Epithelial cell of prostate (primary cell): Measurements from ENCODE around the gene BACH2.
"Not testable (repeated sequence)": the region's sequence is repeated elsewhere in the genome, so short reads cannot be mapped to it uniquely, and the experiment has no call there.

ENCODE experiments used
- DNase-seq: peaks from one replicate; pipeline ENCODE4 v3.0.0-alpha.2; 2011; ENCODE audit warnings: low read depth, low spot score
- H3K27ac ChIP-seq: fragments of 450-650 bp; 2 replicates; pipeline ENCODE4 v1.5.1; 2017; ENCODE audit warnings: mild to moderate bottlenecking

BACH2 gene

DNA sequence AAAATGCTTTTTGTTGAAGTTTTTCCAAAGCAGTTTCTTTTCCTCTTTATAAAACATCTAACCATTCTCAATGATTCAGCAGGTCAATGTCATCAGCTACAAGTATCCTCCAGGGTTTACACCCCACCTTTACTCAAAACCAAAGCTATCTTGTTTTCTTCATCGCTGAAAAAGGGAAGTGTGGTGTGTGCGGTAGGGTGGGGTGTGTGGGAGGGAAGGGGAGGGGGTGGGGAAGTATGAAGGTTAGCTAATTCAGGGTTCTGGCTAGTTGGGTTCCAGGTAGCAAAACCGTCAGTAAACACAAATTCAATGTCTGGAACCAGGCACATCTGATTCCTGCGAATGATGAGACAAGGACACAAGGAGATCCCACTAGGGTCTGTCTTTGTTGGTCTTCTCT is 212.8 kb downstream of the BACH2 start:
- DNase-seq = no peak
- H3K27ac ChIP-seq = no peak overlapping the region

GRCh38 chr6:90082847-90083246 is 213.8 kb downstream of the BACH2 start:
- DNase-seq = no peak
- H3K27ac ChIP-seq = no peak overlapping the region

DNA sequence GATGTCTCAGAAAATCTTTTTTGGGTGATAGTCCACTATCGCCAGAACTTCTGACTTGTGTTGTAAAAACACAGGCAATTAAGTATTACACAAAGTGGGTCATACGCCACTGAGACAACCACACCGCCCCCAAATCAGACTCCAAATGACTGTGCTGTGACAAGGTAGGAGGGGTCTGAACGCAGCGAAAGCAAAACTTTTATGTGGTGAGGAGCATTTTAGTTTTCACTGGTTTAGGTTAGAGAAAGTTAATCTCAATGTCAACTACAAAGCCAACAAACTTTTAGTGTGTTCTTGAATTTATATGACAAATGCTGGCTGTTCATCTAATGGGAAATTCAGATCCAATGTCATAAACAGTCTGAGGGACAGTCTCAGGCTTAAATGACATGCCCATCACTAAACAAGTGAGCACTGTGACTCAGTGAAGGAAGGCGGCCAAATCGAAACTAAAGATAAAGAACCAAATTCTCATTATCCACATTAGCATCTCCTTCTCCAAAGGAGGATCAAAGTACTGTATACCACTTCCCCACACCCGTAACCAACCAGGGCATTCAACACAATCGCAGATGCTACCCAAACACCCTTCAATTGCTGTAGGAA is 215.7 kb downstream of the BACH2 start:
- no peak overlapping the region for H3K27ac ChIP-seq

DNA sequence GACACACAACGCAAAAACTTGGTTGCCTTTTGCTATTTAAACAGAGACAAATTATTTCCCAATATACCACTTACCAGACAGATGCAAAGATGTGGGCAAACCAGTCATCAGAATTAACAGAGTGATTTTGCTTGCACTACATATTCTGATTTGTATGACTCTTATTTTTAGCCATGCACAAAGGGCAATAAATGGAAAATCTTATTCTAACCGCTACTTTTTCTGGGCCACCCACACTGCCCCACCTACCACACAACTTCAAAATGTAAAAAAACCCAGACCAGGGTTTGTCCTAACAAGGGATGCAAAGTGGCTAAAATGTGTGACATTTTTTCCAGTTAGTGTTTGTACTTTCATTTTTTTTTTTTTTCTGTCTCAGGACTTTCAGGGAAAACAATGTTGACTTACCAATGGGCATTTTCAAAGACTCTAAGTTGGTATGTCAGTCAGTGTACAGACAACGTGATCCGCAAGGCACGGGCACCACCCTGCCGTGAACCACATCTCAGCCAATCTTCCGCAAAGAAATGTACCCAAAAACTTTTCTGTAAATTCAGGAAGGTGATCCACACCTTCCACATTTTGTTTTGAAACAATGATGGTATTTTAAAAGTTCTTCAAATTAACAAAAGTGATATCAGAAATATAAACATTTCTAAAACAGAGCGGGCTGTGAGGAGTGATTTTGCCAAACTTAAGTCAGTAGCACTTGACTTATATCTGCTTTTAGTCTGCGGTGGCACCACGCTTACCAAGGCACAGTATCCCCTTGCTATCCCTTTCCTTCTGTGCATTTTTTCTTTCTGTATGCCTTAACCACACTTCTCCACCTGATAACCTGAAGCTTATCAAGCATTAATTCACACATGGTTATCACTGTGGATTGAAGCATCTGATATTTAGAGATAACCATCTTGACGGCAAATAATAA is 216.8 kb downstream of the BACH2 start:
- DNase-seq = no peak
- no peak overlapping the region for H3K27ac ChIP-seq

More for the DNA sequence above, 215.7 kb downstream of the BACH2 start:
- DNase-seq = no peak

DNA sequence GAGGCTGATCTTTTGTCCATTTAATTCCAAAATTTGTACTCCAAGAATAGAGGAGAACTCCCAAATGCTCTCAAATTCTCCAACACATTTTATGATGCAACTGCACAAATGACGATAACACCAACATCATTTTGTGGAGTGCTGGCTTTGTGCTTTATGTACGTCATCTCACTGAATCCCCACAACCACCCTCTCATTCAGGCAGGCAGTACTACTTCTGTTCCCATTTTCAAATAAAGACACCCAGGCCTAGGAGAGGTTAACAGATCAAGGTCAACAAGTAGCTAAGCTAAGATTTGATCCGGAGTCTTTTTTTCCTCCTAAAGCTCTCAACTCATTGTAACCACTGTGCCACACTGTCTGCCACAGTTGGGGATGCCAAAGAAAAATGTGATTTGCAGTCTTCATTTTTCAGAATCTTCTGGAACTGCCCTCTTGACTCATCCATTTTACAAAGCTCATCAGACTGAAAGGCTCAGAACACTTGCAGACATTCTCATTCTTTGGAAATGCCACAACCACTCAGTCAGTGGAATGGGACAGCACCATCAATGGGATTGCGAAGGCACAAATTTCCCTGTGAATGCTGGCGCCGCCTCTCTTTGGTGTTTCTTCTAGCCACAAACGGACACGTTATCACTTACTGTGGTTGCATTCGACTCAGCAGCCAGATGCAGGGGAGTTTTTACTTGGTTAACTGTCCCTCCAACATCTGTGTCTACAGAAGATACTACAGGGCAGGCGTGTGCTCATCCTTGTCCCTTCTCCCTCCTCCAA is 217.9 kb downstream of the BACH2 start:
- H3K27ac ChIP-seq = no peak overlapping the region
- DNase-seq = no peak

DNA sequence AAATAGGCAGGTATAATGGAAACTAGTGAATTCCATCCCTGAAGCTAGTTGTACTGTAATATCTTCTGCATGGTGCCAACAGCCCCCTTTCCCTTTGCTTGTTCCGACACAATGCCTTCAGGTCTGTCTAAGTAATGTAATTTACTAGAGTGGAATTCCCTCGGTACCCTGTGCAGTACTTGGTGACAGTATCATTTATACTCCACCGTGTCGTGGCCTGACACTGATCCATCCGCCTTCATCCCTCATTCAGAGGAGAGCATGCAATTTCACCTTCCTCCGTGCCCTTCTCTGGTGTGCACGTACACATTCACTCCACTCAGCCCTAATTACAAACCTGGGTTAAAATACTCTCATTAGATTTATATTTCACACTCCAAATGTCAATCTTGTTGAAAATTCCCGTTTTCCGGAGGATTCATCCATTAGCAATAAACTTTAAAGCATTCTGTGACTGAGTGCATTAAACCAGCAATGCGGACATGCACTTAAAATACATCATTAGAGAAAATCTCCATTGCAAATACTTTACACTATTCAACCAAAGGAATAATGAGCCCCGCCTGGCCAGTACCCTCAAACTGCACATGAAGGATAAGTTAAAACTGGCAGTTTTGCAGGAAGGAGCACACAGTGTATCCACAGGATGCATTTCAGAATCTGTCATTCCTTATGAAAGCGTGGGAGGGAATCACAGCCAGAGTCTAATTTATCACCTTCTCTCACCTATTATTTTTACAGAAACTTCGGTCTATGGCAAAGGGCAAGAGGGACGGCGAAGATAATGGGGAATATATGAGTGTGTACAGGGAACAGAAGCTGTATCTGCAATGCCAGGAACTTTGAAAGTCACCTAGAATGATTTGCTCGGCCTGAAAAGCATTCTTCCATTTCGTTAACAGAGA is 219.9 kb downstream of the BACH2 start:
- DNase-seq = no peak
- H3K27ac ChIP-seq = no peak overlapping the region

GRCh38 chr6:90074161-90074850 is 222.3 kb downstream of the BACH2 start:
- DNase-seq = no peak
- no peak overlapping the region for H3K27ac ChIP-seq

GRCh38 chr6:90072935-90073464 is 223.6 kb downstream of the BACH2 start:
- DNase-seq = no peak
- no peak overlapping the region for H3K27ac ChIP-seq

DNA sequence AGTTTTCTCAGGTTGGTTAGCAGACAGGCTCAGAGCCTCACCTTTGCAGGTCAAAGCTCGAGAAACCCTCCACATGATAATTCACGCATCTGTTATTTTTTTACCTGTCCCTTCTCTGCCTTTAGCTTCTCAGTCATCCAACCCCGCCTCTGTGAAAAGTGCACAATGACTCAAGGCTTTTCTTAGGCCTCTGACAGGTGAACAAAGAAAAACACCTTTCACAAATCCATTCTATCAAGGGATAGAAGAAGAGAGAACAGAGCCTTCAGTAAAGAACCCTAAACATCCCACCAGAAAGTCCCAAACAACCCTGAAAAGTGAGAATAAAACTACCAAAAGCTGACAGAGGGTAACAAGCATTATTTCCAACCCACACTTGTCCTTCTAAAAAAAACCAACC is 224.1 kb downstream of the BACH2 start:
- DNase-seq = no peak
- H3K27ac ChIP-seq = no peak overlapping the region

- H3K27ac ChIP-seq = no peak overlapping the region
- no peak for DNase-seq
These were observed 227.7 kb downstream of the BACH2 start for GRCh38 chr6:90068703-90069523.

GRCh38 chr6:90068264-90068663 is 228.4 kb downstream of the BACH2 start:
- H3K27ac ChIP-seq = no peak overlapping the region
- DNase-seq = no peak

GRCh38 chr6:90066697-90067096 is 229.9 kb downstream of the BACH2 start:
- H3K27ac ChIP-seq = no peak overlapping the region
- DNase-seq = no peak

DNA sequence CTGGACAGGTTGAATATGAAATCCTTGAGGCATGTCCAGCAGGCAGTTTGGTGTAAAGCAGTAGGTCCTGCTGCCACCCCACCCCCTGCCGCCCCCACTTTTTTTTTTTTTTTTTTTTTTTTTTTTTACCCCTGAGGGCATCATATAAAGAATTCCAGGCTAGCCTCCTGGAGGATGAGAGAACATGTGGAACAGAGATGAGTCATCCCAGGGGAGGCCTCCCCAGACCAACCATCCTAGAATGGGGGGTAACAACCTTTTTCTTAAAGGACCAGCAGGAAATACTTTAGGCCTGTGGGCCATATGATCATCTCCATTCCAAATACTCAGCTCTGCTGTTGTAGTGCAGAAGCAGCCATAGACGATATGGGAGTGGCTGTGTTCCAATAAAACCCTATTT is 231.5 kb downstream of the BACH2 start:
- no peak for DNase-seq
- no peak overlapping the region for H3K27ac ChIP-seq

DNA sequence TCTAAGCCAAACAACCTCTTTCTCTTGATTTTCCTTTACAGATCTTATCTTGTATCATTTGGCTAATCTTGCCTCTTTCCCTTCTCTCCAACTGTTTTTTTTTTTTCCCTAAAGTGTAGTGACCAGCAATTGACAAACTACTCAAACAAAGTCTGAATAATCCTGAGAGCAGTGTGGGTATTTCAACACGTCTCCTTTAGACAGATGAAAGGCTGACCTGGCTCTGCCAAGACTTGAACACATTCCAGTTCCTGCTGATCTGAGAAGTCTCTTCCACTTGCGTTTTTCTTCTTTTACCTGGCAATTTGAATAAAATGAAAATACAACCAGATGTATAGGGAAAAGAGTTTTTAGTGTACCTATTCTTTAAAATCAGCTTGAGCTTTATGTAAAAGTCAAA is 234.0 kb downstream of the BACH2 start:
- DNase-seq = no peak
- no peak overlapping the region for H3K27ac ChIP-seq

- DNase-seq = no peak
- no peak overlapping the region for H3K27ac ChIP-seq
These were observed 234.6 kb downstream of the BACH2 start for GRCh38 chr6:90062051-90062450.

GRCh38 chr6:90059178-90059577 is 237.5 kb downstream of the BACH2 start:
- not testable (repeated sequence) for H3K27ac ChIP-seq, DNase-seq

- DNase-seq = not testable (repeated sequence)
These were observed 240.7 kb downstream of the BACH2 start for GRCh38 chr6:90055924-90056323.

GRCh38 chr6:90054193-90054592 is 242.4 kb downstream of the BACH2 start:
- not testable (repeated sequence) for DNase-seq

More at GRCh38 chr6:90055924-90056323, 240.7 kb downstream of the BACH2 start:
- not testable (repeated sequence) for H3K27ac ChIP-seq

More at GRCh38 chr6:90054193-90054592, 242.4 kb downstream of the BACH2 start:
- H3K27ac ChIP-seq = not testable (repeated sequence)
